HFFc6 (cell line): ENCODE measurements around the gene RAPGEF1. TPM values are rescaled to one million over a fixed set of nuclear protein-coding genes. Genes with fewer than 3 reads are reported as not detected.

Experiments used
- DNase-seq: peaks from one replicate; pipeline ENCODE4 v3.0.0-alpha.2; 2018
- H3K27ac Mint-ChIP-seq: 2 replicates; pipeline ENCODE4 v1.8.0; 2020; ENCODE audit warnings: mild to moderate bottlenecking, mixed read lengths
- H3K27me3 Mint-ChIP-seq: 2 replicates; pipeline ENCODE4 v1.8.0; 2021; ENCODE audit warnings: mild to moderate bottlenecking, moderate library complexity, mixed read lengths; ENCODE audit not compliant: insufficient read depth
- H3K36me3 Mint-ChIP-seq: 2 replicates; pipeline ENCODE4 v1.8.0; 2021; ENCODE audit warnings: low read depth, mixed read lengths
- H3K4me1 Mint-ChIP-seq: 2 replicates; pipeline ENCODE4 v1.8.0; 2020; ENCODE audit warnings: low read depth, mixed read lengths
- H3K4me3 Mint-ChIP-seq: 2 replicates; pipeline ENCODE4 v1.8.0; 2020; ENCODE audit warnings: mild to moderate bottlenecking, moderate library complexity, mixed read lengths
- H3K9me3 Mint-ChIP-seq: 2 replicates; pipeline ENCODE4 v1.8.0; 2020; ENCODE audit warnings: mild to moderate bottlenecking, mixed read lengths
- CTCF ChIP-seq: fragments of 200-600 bp; sonication (generic); IDR thresholded peaks from 2 replicates; pipeline ENCODE4 v1.5.0; 2021; ENCODE audit warnings: antibody characterized with exemption, mild to moderate bottlenecking
- total RNA-seq, 6 experiments: library from RNA; stranded (reverse); fragmentation: NEBNext Ultra II Directional; extraction: Animal tissue kit (Norgen Biotek cat#: 25700); gene quantifications; 2 replicates in 1 of 6; 3 replicates in 5 of 6; pipeline ENCODE4 v1.2.3, GENCODE V29; 2021

Gene RAPGEF1
- total RNA-seq, 6 experiments from 2014 or later, result 38.6 to 46.6 (median 42.3) TPM

DNA sequence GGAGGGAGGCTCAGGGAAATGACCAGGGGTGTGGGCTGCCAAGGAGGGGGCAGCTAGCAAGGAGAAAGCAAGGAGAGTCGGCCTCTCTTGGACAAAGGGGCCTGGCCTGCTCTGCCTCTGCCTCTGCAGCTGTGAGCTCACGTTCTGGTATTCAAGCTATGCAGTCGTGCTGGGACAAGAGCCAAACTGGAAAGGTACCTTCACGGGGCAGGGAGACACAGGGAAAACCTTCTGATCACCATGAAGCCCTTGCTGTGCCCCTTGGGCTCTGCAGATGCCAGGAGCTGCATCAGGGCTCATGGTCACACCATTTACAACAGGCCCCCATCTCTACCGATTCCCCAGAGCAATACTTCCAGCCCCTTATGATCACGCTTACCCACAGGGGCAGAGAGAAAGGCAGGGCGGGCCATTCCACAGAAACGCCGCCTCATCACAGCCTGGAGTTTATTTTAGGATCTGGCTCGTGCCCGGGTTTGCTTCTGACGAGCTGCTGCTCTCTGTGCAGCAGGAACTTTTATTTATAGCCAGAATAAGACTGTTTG, 131.3 kb downstream of the RAPGEF1 start:
- Mint-ChIP-seq H3K4me1 (peaks cover 52% of the 10 kb centered on the region), H3K4me3 (peak overlapping the region; percentile 84), H3K27me3 (peaks cover 1% of the 10 kb centered on the region)

GRCh38 chr9:131607591-131607990, 132.3 kb downstream of the RAPGEF1 start:
- TF ChIP-seq CTCF, result no peak
- DNase-seq, result no peak
- Mint-ChIP-seq H3K36me3 (peaks cover 14% of the 10 kb centered on the region; the same call in 1 of the 2 replicates), H3K4me3 (no peak overlapping the region; the same call in 1 of the 2 replicates), H3K27ac (peak overlapping the region; percentile 91; the same call in 1 of the 2 replicates), H3K27me3 (no peaks in the 10 kb centered on the region; the same call in 1 of the 2 replicates), H3K4me1 (peaks cover 52% of the 10 kb centered on the region), H3K9me3 (no peaks in the 10 kb centered on the region)

More for the DNA sequence above, 131.3 kb downstream of the RAPGEF1 start:
- DNase-seq, result peak; percentile 86
- H3K27ac Mint-ChIP-seq, result peak overlapping the region; percentile 91
- TF ChIP-seq CTCF, result no peak
- peaks cover 14% of the 10 kb centered on the region; the same call in 1 of the 2 replicates for H3K36me3 Mint-ChIP-seq
- H3K9me3 Mint-ChIP-seq, result no peaks in the 10 kb centered on the region

GRCh38 chr9:131606896-131607567, 132.8 kb downstream of the RAPGEF1 start:
- no peak for TF ChIP-seq CTCF
- no peaks in the 10 kb centered on the region for H3K9me3 Mint-ChIP-seq
- H3K4me1 Mint-ChIP-seq, result peaks cover 52% of the 10 kb centered on the region
- no peak overlapping the region for H3K4me3 Mint-ChIP-seq
- peak overlapping the region; percentile 91; the same call in 1 of the 2 replicates for H3K27ac Mint-ChIP-seq
- no peak for DNase-seq
- no peaks in the 10 kb centered on the region; the same call in 1 of the 2 replicates for H3K27me3 Mint-ChIP-seq
- peaks cover 13% of the 10 kb centered on the region; the same call in 1 of the 2 replicates for H3K36me3 Mint-ChIP-seq

DNA sequence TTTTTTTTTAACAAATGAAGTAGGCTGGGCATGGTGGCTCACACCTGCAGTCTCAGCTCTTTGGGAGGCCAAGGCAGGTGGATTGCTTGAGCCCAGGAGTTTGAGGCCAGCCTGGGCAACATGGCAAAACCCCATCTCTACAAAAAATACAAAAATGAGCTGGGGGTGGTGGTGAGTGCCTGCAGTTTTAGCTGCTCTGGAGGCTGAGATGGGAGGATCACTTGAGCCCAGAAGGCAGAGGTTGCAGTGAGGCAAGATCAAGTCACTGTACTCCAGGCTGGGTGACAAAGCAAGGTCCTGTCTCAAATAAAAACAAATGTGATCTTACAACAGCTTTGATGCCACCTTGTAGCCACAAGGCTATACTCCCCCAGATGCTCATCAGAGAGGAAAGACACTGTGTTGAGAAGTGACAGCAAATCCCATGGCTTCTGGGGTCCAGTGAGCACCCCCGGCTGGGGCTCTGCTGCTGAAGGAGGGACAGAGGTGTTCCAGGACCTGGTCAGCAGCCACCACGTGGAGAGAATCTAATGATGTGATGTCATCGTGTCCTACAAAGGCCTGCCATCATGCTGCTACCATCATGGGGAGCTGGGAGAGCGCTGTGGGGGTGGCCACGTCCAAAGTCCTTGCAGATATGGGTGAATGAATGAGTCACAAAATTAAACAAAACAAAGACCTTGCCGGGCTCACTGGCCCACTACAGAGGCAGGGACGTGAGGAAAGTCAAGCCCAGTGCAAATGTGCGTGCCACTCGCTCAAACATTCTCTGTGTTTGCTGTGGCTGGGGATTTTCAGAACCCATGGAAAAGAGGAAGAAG, 133.9 kb downstream of the RAPGEF1 start:
- no peak overlapping the region for H3K4me3 Mint-ChIP-seq
- H3K27me3 Mint-ChIP-seq, result peaks cover 1% of the 10 kb centered on the region; the same call in 1 of the 2 replicates
- no peak for TF ChIP-seq CTCF
- H3K9me3 Mint-ChIP-seq, result no peaks in the 10 kb centered on the region
- H3K27ac Mint-ChIP-seq, result 0 out of 2 replicates have a peak overlapping the region, but pooled peaks have one; percentile 1
- H3K36me3 Mint-ChIP-seq, result peaks cover 15% of the 10 kb centered on the region; the same call in 1 of the 2 replicates
- peaks cover 52% of the 10 kb centered on the region for H3K4me1 Mint-ChIP-seq
- no peak for DNase-seq

- no peak for DNase-seq
- Mint-ChIP-seq H3K9me3 (no peaks in the 10 kb centered on the region), H3K36me3 (peaks cover 15% of the 10 kb centered on the region; the same call in 1 of the 2 replicates), H3K27ac (no peak overlapping the region), H3K4me1 (peaks cover 31% of the 10 kb centered on the region), H3K4me3 (no peak overlapping the region), H3K27me3 (peaks cover 1% of the 10 kb centered on the region; the same call in 1 of the 2 replicates)
- no peak for TF ChIP-seq CTCF
Observed at GRCh38 chr9:131603711-131604439, 136.0 kb downstream of the RAPGEF1 start.
